ENCODE results near the gene P2RY8.

Gene P2RY8

DNA sequence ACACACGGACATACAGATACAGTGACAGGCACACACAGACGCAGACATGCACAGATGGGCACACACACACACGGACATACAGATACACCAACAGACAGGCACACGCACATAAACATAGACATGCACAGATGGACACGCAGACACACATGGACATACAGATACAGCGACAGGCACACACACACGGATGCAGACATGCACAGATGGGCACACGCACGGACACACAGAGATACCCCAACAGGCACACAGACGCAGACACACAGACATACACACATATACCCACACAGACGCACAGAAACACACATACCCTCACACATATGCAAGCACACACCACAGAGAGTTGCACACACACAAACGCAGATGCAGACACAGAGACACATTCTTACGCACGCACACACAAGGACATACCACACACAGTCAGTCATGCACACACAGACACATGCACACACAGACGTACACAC lies 120.6 kb downstream of the P2RY8 start:
- in situ Hi-C loops (cut with HindIII; ENCODE audit: low pct_ligation_motif_present, low pct_unique_long_range_greater_than_20kb, low sequenced_read_pairs), result no loop called here
- DNase-seq, result no peak

All from ACHN (cell line).